Cardiac muscle cell (in vitro differentiated cells and primary cell): Measurements from ENCODE around the gene CANT1. TPM values are rescaled to one million over a fixed set of nuclear protein-coding genes. Genes with fewer than 3 reads are reported as not detected.

Experiments used
- DNase-seq, 2 donors: peaks; one replicate each; pipeline versions ENCODE4 v3.0.0 to v3.0.0-alpha.2; 2010 to 2017; ENCODE audit warnings: low read depth in 1 of 2, low spot score in 1 of 2
- H3K27ac ChIP-seq: fragments of 200-600 bp; sonication (generic); 2 replicates; pipeline ENCODE4 v1.5.1; 2016
- H3K27me3 ChIP-seq: fragments of 200-600 bp; sonication (generic); 2 replicates; pipeline ENCODE4 v1.6.0; 2016; ENCODE audit warnings: control low read depth
- H3K36me3 ChIP-seq: fragments of 200-600 bp; sonication (generic); 2 replicates; pipeline ENCODE4 v1.5.1; 2016; ENCODE audit warnings: control low read depth
- H3K4me1 ChIP-seq: fragments of 200-600 bp; sonication (generic); 2 replicates; pipeline ENCODE4 v1.8.1; 2017; ENCODE audit warnings: low read depth, mild to moderate bottlenecking, mixed run types
- H3K4me3 ChIP-seq: fragments of 200-600 bp; sonication (generic); 2 replicates; pipeline ENCODE4 v1.5.1; 2016; ENCODE audit warnings: mild to moderate bottlenecking
- H3K9me3 ChIP-seq: fragments of 200-600 bp; sonication (generic); 2 replicates; pipeline ENCODE4 v1.5.1; 2017; ENCODE audit warnings: low read depth, mild to moderate bottlenecking, control low read depth
- polyA plus RNA-seq: library from polyadenylated mRNA; unstranded; fragments of >200 nt; fragmentation: Nextera tagmentation; extraction: Ambion mirVana; gene quantifications from 2 replicates; pipeline ENCODE4 v1.2.1, GENCODE V29; 2016
- total RNA-seq: library from RNA; depleted of rRNA; stranded (reverse); fragments of >200 nt; gene quantifications from 2 replicates; pipeline ENCODE4 v1.2.3, GENCODE V29; 2016
- TF ChIP-seq, protein P1 (sequence below): IDR thresholded peaks from 2 replicates; pipeline ENCODE4 v1.5.1; 2012; ENCODE audit warnings: low read depth, mild to moderate bottlenecking, low read length

CANT1 gene
- total and polyA plus RNA-seq, 2 experiments from 2014 or later: 33.6 to 55.3 TPM

GRCh38 chr17:79045842-79046196 is 36.3 kb upstream of the CANT1 start:
- TF ChIP-seq, protein P1, sequence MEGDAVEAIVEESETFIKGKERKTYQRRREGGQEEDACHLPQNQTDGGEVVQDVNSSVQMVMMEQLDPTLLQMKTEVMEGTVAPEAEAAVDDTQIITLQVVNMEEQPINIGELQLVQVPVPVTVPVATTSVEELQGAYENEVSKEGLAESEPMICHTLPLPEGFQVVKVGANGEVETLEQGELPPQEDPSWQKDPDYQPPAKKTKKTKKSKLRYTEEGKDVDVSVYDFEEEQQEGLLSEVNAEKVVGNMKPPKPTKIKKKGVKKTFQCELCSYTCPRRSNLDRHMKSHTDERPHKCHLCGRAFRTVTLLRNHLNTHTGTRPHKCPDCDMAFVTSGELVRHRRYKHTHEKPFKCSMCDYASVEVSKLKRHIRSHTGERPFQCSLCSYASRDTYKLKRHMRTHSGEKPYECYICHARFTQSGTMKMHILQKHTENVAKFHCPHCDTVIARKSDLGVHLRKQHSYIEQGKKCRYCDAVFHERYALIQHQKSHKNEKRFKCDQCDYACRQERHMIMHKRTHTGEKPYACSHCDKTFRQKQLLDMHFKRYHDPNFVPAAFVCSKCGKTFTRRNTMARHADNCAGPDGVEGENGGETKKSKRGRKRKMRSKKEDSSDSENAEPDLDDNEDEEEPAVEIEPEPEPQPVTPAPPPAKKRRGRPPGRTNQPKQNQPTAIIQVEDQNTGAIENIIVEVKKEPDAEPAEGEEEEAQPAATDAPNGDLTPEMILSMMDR: peak; percentile 91
- no peaks in the 10 kb centered on the region for H3K27me3 ChIP-seq
- H3K27ac ChIP-seq: no peak overlapping the region
- no peaks in the 10 kb centered on the region for H3K4me1 ChIP-seq
- H3K4me3 ChIP-seq: no peak overlapping the region
- no peaks in the 10 kb centered on the region for H3K9me3 ChIP-seq
- DNase-seq: peak; percentile 77 to 84
- H3K36me3 ChIP-seq: no peaks in the 10 kb centered on the region

- H3K4me1 ChIP-seq: no peaks in the 10 kb centered on the region
- TF ChIP-seq, protein P1: no peak
- H3K27me3 ChIP-seq: no peaks in the 10 kb centered on the region
Measured at GRCh38 chr17:79045001-79045729, 35.6 kb upstream of the CANT1 start.

GRCh38 chr17:79044462-79044861 is 34.9 kb upstream of the CANT1 start:
- DNase-seq: no peak
- H3K27me3 ChIP-seq: no peaks in the 10 kb centered on the region

More at GRCh38 chr17:79045001-79045729, 35.6 kb upstream of the CANT1 start:
- no peak overlapping the region for H3K4me3 ChIP-seq
- no peak for DNase-seq
- no peak overlapping the region for H3K27ac ChIP-seq
- no peaks in the 10 kb centered on the region for H3K9me3 ChIP-seq
- H3K36me3 ChIP-seq: no peaks in the 10 kb centered on the region

GRCh38 chr17:79043931-79044320 is 34.4 kb upstream of the CANT1 start:
- no peak for DNase-seq
- H3K27me3 ChIP-seq: no peaks in the 10 kb centered on the region
- no peak overlapping the region for H3K27ac ChIP-seq

More at GRCh38 chr17:79044462-79044861, 34.9 kb upstream of the CANT1 start:
- Histone ChIP-seq H3K4me1 (no peaks in the 10 kb centered on the region), H3K9me3 (no peaks in the 10 kb centered on the region), H3K27ac (no peak overlapping the region), H3K4me3 (no peak overlapping the region), H3K36me3 (no peaks in the 10 kb centered on the region)
- TF ChIP-seq, protein P1: no peak

DNA sequence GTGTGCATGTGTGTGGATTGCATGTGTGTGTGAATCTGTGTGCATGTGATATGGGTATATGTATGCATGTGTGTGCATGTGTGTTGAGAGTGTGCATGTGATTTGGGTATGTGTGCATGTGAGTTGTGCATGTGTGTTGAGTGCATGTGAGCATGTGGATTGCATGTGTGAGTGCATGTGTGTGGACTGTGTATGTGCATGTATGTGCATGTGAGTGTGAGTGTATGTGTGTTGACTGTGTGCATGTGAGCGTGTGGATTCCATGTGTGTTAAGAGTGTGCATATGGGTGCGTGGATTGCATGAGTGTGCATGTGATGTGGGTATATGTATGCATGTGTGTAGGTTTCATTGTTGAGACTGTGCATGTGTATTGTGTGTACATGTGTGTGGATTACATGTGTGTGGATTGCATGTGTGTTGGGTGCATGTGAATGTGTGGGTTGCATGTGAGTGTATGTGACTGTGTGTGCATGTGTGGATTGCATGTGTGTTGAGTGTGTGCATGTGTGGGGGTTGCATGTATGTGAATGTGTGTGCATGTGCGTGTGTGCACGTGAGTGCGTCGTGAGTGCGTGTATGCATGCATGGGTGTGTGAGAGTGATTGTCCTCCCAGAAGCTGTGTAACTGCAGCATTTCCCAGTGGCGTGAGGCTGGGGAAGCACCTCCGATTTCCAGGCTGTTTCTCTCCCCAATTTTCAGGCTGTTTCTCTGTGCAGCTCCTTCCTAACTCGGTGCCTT is 33.8 kb upstream of the CANT1 start:
- Histone ChIP-seq H3K4me1 (no peaks in the 10 kb centered on the region), H3K9me3 (no peaks in the 10 kb centered on the region), H3K27me3 (no peaks in the 10 kb centered on the region), H3K36me3 (no peaks in the 10 kb centered on the region), H3K4me3 (no peak overlapping the region), H3K27ac (no peak overlapping the region)
- no peak for DNase-seq
- TF ChIP-seq, protein P1: no peak

More at GRCh38 chr17:79043931-79044320, 34.4 kb upstream of the CANT1 start:
- no peaks in the 10 kb centered on the region for H3K9me3 ChIP-seq
- no peaks in the 10 kb centered on the region for H3K4me1 ChIP-seq
- H3K4me3 ChIP-seq: no peak overlapping the region
- no peaks in the 10 kb centered on the region for H3K36me3 ChIP-seq
- TF ChIP-seq, protein P1: no peak
